ENCODE data around the gene DYRK1B.
"Not testable (repeated sequence)": the region's sequence is repeated elsewhere in the genome, so short reads cannot be mapped to it uniquely, and the experiment has no call there.

Gene DYRK1B

DNA sequence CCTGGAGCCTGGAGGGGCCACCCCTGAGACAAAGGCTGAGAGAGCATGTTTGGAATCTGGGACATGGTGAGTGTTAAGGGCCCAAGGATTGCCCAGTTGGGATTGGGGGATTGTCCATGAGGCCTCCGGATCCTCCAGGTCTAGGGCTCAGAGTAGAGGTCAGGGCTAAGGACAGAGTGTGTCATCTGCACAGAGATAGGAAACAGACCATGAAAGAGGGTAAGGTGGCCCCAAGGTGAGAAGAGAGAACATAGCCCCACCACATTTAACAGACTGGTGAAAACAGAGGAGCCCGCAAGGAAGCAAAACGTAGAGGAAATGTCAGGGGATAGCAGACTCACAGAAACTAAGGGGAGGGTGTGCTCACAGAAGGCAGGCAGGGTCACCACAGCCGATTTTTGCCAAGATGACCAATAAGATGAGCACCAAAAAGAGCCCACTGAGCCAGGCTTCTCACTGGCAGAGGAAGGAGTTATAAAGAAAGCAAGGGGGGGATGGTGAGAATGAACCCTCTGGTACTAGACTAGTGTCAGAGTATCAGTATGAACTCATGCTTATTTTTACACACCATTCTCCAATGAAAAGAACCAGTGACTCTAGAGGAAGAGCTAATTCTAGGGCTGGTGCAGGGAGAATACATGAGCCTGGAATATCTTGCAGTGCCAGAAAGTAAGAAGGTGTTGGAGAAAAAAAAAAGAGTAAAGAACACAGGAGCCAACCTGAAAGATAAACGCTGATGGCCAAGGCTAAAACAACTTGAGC, 17.5 kb downstream of the DYRK1B start:
- no peak for DNase-seq (ENCODE audit: low spot score)
- no peaks in the 10 kb centered on the region for H3K79me1 ChIP-seq (ENCODE audit: low read depth, low read length)
- H3K18ac ChIP-seq (ENCODE audit: low read length), result no peak overlapping the region
- H3K9me3 ChIP-seq (replicated peaks in 1 of 2; ENCODE audit: control insufficient read depth in 2 of 2, insufficient read depth in 1 of 2, low read depth in 1 of 2, low read length in 2 of 2), result peaks cover 0 to 2% of the 10 kb centered on the region in 2 donors
- H3K27me3 ChIP-seq (ENCODE audit: control insufficient read depth in 3 of 3, insufficient read depth in 3 of 3, low read depth in 1 of 3, low read length in 3 of 3), result no peaks in the 10 kb centered on the region
- no peak overlapping the region for H2BK120ac ChIP-seq (ENCODE audit: low read depth, low read length)
- H2AK5ac ChIP-seq (ENCODE audit: low read depth, low read length), result no peak overlapping the region
- H2BK15ac ChIP-seq (ENCODE audit: low read length), result no peak overlapping the region
- no peak overlapping the region for H4K8ac ChIP-seq (ENCODE audit: low read depth, low read length)
- H3K4me2 ChIP-seq (ENCODE audit: insufficient read depth, low read length, poor library complexity, severe bottlenecking), result no peak overlapping the region
- no peak overlapping the region for H3K4ac ChIP-seq (ENCODE audit: low read length)
- no peak overlapping the region for H3K14ac ChIP-seq (ENCODE audit: low read length)
- peaks cover 4 to 5% of the 10 kb centered on the region in 2 donors for H3K36me3 ChIP-seq (replicated peaks in 1 of 2; ENCODE audit: control insufficient read depth in 2 of 2, insufficient read depth in 2 of 2, low read length in 2 of 2)
- H4K91ac ChIP-seq (ENCODE audit: low read depth, low read length, poor library complexity), result no peak overlapping the region
- no peak overlapping the region for H3K9ac ChIP-seq (ENCODE audit: low read depth, low read length, poor library complexity)
- H2AFZ ChIP-seq (ENCODE audit: low read length), result no peak overlapping the region
- no peak overlapping the region for H3K4me3 ChIP-seq (ENCODE audit: low read length in 2 of 2)
- no peaks in the 10 kb centered on the region for H3K4me1 ChIP-seq (ENCODE audit: control insufficient read depth in 2 of 2, insufficient read depth in 1 of 2, low read depth in 1 of 2, low read length in 2 of 2)
- no CpG with 5 or more reads among the region's 5 CpGs for WGBS, 2 donors (ENCODE audit: extremely low coverage in 2 of 2, insufficient read length in 2 of 2, insufficient replicate concordance in 1 of 2)
- no peak overlapping the region for H2BK5ac ChIP-seq (ENCODE audit: low read length)
- H3K23ac ChIP-seq (ENCODE audit: low read depth, low read length, poor library complexity), result no peak overlapping the region
- H2BK12ac ChIP-seq (ENCODE audit: low read length), result no peak overlapping the region
- no peak overlapping the region for H3K27ac ChIP-seq (replicated peaks; ENCODE audit: low read length)

DNA sequence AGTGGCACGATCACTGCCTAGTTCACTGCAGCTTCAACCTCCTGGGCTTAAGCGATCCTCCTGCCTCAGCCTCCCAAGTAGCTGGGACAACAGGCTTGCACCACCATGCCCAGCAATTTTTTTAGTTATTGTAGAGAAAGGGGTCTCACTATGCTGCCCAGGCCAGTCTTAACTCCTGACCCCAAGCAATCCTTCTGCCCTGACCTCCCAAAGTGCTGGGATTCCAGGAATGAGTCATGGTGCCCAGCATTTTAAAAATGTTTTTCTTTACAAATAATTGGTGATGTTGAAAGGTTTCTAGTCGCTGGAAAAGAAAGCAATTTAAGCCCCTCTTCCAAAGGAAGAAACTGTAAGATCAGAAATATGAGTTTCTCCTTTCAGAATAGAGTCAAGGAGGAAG, 19.4 kb downstream of the DYRK1B start:
- Histone ChIP-seq H3K4me1 (ENCODE audit: control insufficient read depth in 2 of 2, insufficient read depth in 1 of 2, low read depth in 1 of 2, low read length in 2 of 2) (no peaks in the 10 kb centered on the region), H3K79me1 (ENCODE audit: low read depth, low read length) (no peaks in the 10 kb centered on the region), H2AFZ (ENCODE audit: low read length) (no peak overlapping the region), H3K4me3 (ENCODE audit: low read length in 2 of 2) (no peak overlapping the region), H3K27me3 (ENCODE audit: control insufficient read depth in 3 of 3, insufficient read depth in 3 of 3, low read depth in 1 of 3, low read length in 3 of 3) (no peaks in the 10 kb centered on the region), H2AK5ac (ENCODE audit: low read depth, low read length) (no peak overlapping the region), H2BK120ac (ENCODE audit: low read depth, low read length) (no peak overlapping the region), H4K91ac (ENCODE audit: low read depth, low read length, poor library complexity) (no peak overlapping the region), H3K9ac (ENCODE audit: low read depth, low read length, poor library complexity) (no peak overlapping the region), H3K4me2 (ENCODE audit: insufficient read depth, low read length, poor library complexity, severe bottlenecking) (no peak overlapping the region), H3K14ac (ENCODE audit: low read length) (no peak overlapping the region), H4K8ac (ENCODE audit: low read depth, low read length) (no peak overlapping the region), H3K18ac (ENCODE audit: low read length) (no peak overlapping the region), H2BK5ac (ENCODE audit: low read length) (no peak overlapping the region), H3K27ac (replicated peaks; ENCODE audit: low read length) (no peak overlapping the region), H3K9me3 (replicated peaks in 1 of 2; ENCODE audit: control insufficient read depth in 2 of 2, insufficient read depth in 1 of 2, low read depth in 1 of 2, low read length in 2 of 2) (no peaks in the 10 kb centered on the region), H3K23ac (ENCODE audit: low read depth, low read length, poor library complexity) (no peak overlapping the region), H2BK12ac (ENCODE audit: low read length) (no peak overlapping the region), H3K4ac (ENCODE audit: low read length) (no peak overlapping the region), H3K36me3 (replicated peaks in 1 of 2; ENCODE audit: control insufficient read depth in 2 of 2, insufficient read depth in 2 of 2, low read length in 2 of 2) (peaks cover 2 to 5% of the 10 kb centered on the region in 2 donors), H2BK15ac (ENCODE audit: low read length) (no peak overlapping the region)
- WGBS, 2 donors (ENCODE audit: extremely low coverage in 2 of 2, insufficient read length in 2 of 2, insufficient replicate concordance in 1 of 2), result no CpG with 5 or more reads among the region's 3 CpGs
- no peak for DNase-seq (ENCODE audit: low spot score)

DNA sequence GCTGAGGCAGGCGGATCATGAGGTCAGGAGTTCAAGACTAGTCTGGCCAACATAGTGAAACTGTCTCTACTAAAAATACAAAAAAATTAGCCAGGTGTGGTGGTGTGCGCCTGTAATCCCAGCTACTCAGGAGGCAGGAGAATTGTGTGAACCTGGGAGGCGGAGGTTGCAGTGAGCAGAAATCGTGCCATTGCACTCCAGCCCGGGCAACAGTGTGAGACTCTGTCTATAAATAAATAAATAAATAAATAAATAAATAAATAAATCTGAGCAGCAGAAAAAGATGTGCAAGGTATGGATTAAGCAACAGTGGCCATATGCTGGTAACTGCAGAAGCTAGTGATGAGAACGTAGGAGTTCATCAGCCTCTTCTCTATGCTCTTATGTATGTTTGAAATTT, 19.9 kb downstream of the DYRK1B start:
- H3K4ac ChIP-seq (ENCODE audit: low read length); H3K4me3 ChIP-seq (ENCODE audit: low read length in 2 of 2); H3K27me3 ChIP-seq (ENCODE audit: control insufficient read depth in 3 of 3, insufficient read depth in 3 of 3, low read depth in 1 of 3, low read length in 3 of 3); H3K14ac ChIP-seq (ENCODE audit: low read length); H3K18ac ChIP-seq (ENCODE audit: low read length); H2BK120ac ChIP-seq (ENCODE audit: low read depth, low read length); H4K8ac ChIP-seq (ENCODE audit: low read depth, low read length); H2AK5ac ChIP-seq (ENCODE audit: low read depth, low read length); DNase-seq (ENCODE audit: low spot score); H2AFZ ChIP-seq (ENCODE audit: low read length); H3K9ac ChIP-seq (ENCODE audit: low read depth, low read length, poor library complexity); H3K27ac ChIP-seq (replicated peaks; ENCODE audit: low read length); H3K4me2 ChIP-seq (ENCODE audit: insufficient read depth, low read length, poor library complexity, severe bottlenecking); H3K4me1 ChIP-seq (ENCODE audit: control insufficient read depth in 2 of 2, insufficient read depth in 1 of 2, low read depth in 1 of 2, low read length in 2 of 2); H2BK15ac ChIP-seq (ENCODE audit: low read length); H4K91ac ChIP-seq (ENCODE audit: low read depth, low read length, poor library complexity); H2BK12ac ChIP-seq (ENCODE audit: low read length); H3K9me3 ChIP-seq (replicated peaks in 1 of 2; ENCODE audit: control insufficient read depth in 2 of 2, insufficient read depth in 1 of 2, low read depth in 1 of 2, low read length in 2 of 2); H3K23ac ChIP-seq (ENCODE audit: low read depth, low read length, poor library complexity); H3K36me3 ChIP-seq (replicated peaks in 1 of 2; ENCODE audit: control insufficient read depth in 2 of 2, insufficient read depth in 2 of 2, low read length in 2 of 2); H2BK5ac ChIP-seq (ENCODE audit: low read length); H3K79me1 ChIP-seq (ENCODE audit: low read depth, low read length): not testable (repeated sequence)
- WGBS, 2 donors (ENCODE audit: extremely low coverage in 2 of 2, insufficient read length in 2 of 2, insufficient replicate concordance in 1 of 2), result no CpG with 5 or more reads among the region's 6 CpGs

DNA sequence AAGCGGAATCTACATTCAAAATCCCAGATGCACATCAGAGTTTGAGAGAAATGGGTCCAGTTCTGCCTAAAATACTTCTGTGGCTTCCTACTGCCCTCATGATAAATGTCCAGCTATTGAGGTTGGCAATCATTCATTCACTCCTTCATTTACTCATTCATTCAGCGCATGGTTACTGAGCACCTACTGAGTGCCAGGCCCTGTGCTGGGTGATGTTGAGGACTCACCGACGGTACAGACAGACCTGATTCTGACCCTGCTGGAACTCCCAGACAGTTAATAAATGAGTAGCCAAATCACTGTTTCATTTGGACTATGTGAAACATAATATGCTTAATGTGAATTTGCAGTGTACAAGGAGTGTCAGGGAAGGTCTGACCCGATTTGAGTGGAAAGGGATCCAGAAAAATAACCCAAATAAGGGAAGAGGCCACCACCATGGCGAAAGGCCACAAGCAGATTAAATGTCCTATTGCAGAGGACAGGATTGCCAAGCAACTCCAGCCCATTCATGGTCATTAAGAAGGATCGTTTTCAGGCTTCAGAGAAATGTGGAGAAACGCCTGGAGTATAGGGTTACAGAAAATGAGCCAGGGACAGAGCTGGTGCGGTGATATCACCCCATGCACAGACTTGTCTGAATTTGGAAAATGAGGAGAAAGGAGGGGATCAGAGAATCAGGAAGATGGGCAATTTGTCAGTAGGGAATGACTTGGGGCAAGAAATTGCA, 20.5 kb downstream of the DYRK1B start:
- no peak overlapping the region for H4K8ac ChIP-seq (ENCODE audit: low read depth, low read length)
- H3K14ac ChIP-seq (ENCODE audit: low read length), result no peak overlapping the region
- no peak overlapping the region for H3K4me3 ChIP-seq (ENCODE audit: low read length in 2 of 2)
- no peak overlapping the region for H2BK5ac ChIP-seq (ENCODE audit: low read length)
- H2BK15ac ChIP-seq (ENCODE audit: low read length), result no peak overlapping the region
- no peak overlapping the region for H3K9ac ChIP-seq (ENCODE audit: low read depth, low read length, poor library complexity)
- no peaks in the 10 kb centered on the region for H3K4me1 ChIP-seq (ENCODE audit: control insufficient read depth in 2 of 2, insufficient read depth in 1 of 2, low read depth in 1 of 2, low read length in 2 of 2)
- no peak overlapping the region for H3K18ac ChIP-seq (ENCODE audit: low read length)
- no peaks in the 10 kb centered on the region for H3K79me1 ChIP-seq (ENCODE audit: low read depth, low read length)
- H3K36me3 ChIP-seq (replicated peaks in 1 of 2; ENCODE audit: control insufficient read depth in 2 of 2, insufficient read depth in 2 of 2, low read length in 2 of 2), result peaks cover 2 to 5% of the 10 kb centered on the region in 2 donors
- no peak overlapping the region for H2BK120ac ChIP-seq (ENCODE audit: low read depth, low read length)
- no peak overlapping the region for H2AFZ ChIP-seq (ENCODE audit: low read length)
- no CpG with 5 or more reads among the region's 9 CpGs for WGBS, 2 donors (ENCODE audit: extremely low coverage in 2 of 2, insufficient read length in 2 of 2, insufficient replicate concordance in 1 of 2)
- H3K23ac ChIP-seq (ENCODE audit: low read depth, low read length, poor library complexity), result no peak overlapping the region
- no peak overlapping the region for H3K4ac ChIP-seq (ENCODE audit: low read length)
- H3K27ac ChIP-seq (replicated peaks; ENCODE audit: low read length), result no peak overlapping the region
- no peak overlapping the region for H3K4me2 ChIP-seq (ENCODE audit: insufficient read depth, low read length, poor library complexity, severe bottlenecking)
- DNase-seq (ENCODE audit: low spot score), result no peak
- H2BK12ac ChIP-seq (ENCODE audit: low read length), result no peak overlapping the region
- H3K27me3 ChIP-seq (ENCODE audit: control insufficient read depth in 3 of 3, insufficient read depth in 3 of 3, low read depth in 1 of 3, low read length in 3 of 3), result no peaks in the 10 kb centered on the region
- no peaks in the 10 kb centered on the region for H3K9me3 ChIP-seq (replicated peaks in 1 of 2; ENCODE audit: control insufficient read depth in 2 of 2, insufficient read depth in 1 of 2, low read depth in 1 of 2, low read length in 2 of 2)
- no peak overlapping the region for H2AK5ac ChIP-seq (ENCODE audit: low read depth, low read length)
- no peak overlapping the region for H4K91ac ChIP-seq (ENCODE audit: low read depth, low read length, poor library complexity)
